HG03469 (cell line): ENCODE data around the gene NR4A1.

Experiments used
- ATAC-seq: cut with Tn5 transposase; IDR thresholded peaks from one replicate; pipeline ENCODE4 v1.9.1; 2021; ENCODE audit warnings: mild to moderate bottlenecking, moderate library complexity, moderate number of reproducible peaks; ENCODE audit not compliant: unreplicated experiment

Gene NR4A1

DNA sequence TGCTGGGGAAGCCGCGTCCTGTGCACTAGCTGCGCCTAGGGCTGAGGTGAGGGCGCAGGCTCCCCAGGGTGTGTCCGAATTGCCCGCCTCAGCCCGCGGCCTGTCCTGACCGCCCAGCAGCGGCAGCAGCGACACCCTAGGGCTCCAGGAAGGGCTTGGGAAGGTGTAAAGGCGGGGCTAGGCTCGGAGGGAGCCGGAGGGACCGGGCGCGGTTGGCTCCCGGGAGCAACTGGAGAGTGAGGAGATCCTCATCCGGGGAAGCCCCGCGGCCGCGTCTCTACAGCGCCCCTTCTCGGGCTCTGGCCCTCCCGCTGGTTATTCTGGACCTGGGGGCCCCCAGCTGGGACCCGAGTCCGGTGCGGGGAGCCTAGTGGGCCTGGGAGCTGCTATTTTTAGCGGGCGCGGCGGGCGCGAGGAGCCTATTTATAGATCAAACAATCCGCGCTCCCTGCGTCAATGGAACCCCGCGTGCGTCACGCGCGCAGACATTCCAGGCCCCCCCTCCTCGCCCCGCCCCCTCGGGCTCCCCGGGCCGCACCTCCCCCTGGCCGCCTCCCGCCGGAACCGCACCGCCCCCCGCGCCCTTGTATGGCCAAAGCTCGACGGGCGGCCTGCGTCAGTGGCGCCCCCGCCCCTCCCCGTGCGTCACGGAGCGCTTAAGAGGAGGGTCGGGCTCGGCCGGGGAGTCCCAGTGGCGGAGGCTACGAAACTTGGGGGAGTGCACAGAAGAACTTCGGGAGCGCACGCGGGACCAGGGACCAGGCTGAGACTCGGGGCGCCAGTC, at the start of gene NR4A1:
Gene NR4A1 (plus strand): TSS at position 685 of the 784 bp plus-strand sequence. CDS start 2,887 bp downstream, outside the sequence.
- peak; percentile 54 for ATAC-seq

DNA sequence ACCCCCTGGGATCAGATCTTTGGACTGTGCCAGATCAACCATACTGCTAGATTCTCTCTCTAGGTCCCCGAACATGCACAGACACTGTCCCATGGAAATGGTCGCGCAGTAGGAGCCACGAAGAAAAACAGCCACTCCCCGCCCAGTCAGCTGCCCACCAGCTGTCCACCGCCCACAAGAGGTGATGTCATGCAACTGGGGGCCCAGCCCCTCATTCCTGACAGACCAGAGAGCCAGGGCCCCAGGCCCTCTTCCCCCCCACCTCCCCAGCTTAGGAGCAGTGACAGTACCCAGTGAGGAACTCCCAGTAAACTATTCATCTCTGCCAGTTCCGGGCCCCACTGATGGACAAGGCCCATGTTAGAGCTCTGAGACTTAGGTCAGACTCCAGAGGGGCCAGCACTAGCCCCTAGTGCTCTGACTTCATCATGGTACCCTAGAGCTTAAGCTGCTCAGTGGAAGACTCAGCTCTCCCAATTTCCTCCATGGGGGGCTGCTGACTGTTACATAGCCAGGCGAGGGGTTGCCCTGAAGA, 48.2 kb upstream of the NR4A1 start:
- ATAC-seq: no peak

DNA sequence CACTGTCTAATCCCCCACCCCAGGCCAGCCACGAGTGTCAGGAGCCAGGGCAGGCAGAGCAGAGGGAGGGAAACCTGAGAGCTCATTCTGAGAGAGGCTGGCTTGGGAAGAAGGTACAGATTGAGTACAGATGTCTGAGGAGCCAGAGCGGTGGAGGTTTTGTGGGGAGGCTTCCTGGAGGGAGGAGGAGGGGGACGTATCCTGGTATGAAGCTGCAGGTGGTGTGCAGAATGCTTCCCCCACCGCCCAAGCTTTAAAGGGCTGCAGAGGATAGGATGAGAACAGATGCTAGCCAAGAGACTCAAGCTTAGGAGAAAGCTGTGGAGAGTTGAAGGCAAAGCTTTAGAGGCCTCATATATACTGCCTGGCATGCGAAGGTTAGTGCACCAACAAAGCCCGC, 47.7 kb upstream of the NR4A1 start:
- no peak for ATAC-seq

DNA sequence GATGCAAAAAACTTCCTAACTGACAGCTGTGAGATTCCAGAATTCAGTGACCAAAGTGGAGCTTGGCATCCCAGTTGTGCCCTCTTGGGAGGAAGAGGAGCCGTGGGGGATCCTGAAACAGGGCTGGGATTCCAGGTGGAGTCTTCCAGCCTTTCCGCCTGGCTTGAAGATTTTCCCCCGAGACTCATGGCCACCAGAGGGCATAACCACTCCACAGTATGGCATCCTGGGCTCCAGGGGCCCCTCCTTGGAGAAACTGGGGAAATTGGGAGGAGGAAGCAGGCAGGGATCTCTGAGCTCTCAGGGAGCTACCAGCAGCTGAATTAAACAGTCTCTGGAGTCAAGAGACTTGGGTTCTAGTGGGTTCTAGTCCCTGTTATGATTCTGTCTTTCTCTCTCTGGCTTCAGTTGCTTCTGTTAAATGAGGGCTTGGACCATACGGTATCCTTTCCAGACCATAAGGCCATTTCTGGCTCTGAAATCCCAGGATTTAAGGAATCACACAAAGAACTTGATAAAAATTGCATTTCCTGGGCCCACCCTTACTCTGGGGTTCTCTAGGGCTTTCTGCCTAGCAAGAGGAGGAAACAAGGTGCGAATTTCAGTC, 47.1 kb upstream of the NR4A1 start:
- no peak for ATAC-seq

DNA sequence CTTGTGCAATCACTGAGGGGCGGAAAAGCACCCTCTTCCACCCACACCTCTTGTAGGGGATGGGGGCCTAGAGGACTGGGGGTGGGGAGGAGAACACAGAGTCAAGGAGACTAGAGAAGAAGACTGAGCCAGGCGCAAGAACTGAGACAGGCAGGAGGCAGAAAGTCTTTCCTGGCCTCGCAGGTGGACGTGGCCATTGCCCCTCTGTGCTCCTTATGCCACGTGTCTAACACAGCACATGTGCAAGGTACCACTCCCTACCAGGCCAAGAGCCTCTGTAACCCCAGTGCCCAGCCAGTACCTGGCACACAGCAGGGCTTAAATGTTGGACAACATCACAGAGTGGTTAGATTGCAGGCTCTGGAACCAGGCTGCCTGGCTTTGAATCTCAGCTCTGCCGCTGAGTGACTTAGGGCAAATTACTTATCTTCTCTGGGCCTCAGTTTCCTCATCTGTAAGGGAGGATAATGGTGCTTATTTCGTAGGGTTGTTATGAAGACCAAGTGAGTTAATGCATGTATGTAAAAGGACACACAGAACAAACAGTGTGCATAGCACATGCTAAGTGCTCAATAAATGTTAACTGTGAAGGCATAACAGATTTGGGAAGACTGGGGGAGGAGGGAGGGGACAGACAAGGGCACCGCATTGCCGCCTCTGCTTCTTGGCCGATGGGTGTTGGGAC, 45.9 kb upstream of the NR4A1 start:
- ATAC-seq: no peak

DNA sequence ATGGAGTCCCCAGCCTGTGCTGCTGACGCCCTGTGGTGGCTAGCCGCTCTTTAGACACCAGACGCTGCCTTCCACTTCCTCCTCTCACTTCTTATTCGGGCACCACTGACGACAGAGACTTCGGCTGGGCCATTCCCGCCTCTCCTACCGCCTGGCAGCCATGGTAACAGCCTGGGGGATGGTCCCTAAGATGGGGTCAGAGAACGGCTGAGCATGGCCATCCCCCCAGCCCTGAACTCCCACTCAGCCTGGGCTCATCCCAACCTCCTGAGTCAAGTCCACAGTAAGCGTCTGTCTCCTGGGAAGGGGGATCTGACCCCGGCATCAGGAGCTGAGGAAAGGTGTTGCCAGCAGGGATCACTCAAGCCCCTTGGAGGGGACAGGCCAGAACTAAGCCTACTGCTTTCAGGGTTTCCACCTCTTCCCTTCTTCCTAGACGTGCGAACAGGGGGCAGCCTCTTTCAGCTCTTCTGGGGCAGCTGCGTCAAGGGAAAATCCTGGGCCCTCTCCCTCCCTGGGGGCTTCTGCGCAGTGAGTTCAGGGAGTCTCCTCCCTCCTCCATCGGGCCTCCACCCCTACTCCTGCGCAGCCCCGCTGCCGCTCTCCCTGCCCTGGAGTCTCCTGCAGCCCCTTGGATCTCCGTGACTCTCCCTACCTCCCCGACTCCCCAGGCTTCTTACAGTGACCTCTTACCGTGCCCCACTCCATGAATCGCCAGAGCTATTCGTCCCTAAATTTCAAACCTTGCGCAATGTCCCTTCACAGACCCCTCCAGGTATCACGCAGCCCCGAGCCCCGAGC, 45.1 kb upstream of the NR4A1 start:
- ATAC-seq: no peak

DNA sequence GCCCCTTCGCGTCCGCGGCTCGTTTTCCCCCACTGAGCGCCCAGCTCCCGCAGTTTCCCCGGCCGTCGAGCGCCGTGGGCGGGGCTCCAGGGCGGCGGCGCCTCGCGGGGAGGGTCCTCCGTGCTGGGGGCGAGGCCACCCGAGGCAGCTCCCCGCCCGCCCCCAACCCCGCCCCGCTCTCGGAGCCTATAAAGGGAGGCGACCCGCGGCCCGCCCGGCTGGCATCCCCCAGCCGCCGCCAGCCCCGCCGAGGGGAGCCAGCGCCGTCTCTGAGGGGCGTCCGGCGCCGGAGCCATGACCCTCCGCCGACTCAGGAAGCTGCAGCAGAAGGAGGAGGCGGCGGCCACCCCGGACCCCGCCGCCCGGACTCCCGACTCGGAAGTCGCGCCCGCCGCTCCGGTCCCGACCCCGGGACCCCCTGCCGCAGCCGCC, 44.5 kb upstream of the NR4A1 start, which contains the start of gene TAMALIN:
Gene TAMALIN (plus strand): TSS at position 221 of the 432 bp plus-strand sequence. CDS start 74 bp downstream, at position 295.
- ATAC-seq: no peak

DNA sequence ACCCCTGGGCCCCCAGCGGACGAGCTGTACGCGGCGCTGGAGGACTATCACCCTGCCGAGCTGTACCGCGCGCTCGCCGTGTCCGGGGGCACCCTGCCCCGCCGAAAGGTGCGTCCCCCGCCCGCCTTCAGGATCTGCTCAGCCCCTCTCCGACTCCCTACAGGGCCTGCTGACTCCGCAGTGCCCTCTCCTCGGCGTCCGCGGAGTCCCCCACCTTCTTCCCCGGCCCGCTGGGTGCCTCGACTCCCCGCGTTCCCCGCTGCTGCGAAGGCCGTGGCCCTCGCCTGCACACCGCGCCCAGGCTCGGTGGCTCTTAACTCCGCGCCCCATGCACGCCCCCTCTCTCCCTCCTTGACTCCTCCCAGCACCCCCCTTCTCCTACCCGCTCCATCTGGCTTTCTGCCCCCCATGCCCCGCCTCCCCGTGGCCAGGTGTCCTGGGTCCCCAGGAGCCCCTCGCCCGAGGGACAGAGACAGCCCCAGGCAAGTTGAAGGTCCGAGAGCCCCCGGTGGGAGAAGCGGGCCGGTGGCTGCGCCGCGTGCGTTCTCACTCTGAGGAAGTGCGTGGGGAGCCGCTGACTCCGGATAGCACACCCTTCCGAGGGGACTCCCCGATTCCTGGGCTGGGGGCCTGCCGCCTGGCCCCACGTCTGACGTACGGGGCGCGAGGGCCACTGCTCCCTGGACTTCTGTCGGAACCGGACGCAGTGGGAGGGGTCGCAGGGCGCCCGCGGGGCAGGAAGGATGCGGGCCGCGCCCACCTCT, 43.9 kb upstream of the NR4A1 start:
- ATAC-seq: no peak

DNA sequence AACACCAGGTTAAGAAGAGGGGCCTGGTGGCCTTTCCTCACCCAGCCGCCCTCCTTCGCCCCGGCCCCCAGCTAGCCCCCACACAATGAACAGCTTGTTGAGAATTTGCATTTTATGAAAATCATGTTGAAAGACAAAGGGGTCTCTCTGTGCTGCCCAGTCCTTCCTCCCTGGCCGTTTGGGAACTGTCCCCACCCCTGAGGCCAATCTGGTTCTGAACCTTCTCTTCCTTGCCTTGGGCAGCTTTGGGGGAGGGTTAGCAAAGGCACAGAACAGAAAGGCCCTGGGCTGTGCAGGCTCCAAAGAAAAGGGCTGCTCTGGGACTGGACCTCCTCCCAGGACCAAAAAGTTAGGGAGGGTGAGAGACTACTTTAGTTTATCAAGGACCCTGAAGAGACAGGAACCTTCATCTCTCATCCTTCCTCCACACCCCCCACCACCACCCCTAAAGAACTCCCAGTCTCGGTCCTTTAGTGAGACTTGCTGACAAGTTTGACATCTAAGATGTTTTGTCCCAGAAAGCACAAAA, 43.2 kb upstream of the NR4A1 start:
- ATAC-seq: no peak

DNA sequence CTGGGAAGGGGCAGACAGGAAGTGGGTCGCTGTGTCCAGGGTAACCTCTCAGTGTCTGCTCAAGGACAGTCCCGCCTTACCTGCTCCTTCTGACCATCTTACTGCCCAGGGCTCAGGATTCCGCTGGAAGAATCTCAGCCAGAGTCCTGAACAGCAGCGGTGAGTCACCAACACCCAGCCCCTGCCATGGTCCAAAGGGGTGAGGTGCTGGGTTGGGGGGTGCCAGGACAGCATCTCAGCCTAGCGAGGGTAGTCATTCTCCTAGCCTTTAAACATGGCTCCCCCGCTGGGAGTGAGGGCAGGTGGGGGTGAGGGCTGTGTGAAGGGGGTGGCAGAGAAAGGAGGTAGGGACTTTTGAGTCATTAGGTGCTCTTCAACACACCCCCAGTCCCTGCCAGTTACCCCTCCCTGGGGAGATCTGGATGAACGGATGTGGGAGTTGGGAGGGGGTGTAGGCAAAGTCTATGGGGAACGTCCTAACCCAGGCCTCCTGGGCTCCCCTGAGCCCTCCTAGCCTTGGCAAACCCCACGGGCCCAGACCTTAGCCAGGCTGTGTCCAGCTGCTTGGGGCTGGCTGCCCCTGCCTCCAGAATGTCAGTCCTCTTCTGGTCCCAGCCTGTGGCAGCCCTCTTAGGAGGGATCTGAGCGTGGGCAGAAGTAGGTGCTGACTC, 42.0 kb upstream of the NR4A1 start:
- ATAC-seq: no peak

DNA sequence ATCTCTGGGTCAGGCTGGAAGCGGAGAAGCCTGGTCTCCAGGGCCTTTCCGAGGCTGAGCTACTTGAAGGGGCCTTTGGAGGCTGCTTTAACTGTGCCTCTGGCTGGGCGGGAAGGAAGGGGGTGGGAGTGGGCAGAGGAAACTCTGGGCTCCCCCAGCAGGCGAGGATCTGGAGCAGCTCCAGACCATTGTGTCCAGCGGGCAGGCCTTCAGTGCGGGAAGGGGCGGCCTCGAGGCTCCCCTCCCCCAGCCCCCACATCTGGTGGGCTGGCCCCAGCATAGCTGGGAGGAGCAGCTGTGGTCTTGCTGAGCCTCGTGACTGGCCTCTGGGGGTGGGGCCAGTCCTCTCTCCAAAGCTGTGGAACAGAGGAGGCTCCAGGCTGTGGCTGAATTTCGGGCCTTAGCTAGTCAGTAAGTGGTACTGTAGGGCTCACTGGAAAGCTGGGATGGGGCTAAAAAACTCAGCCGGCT, 41.1 kb upstream of the NR4A1 start:
- no peak for ATAC-seq

DNA sequence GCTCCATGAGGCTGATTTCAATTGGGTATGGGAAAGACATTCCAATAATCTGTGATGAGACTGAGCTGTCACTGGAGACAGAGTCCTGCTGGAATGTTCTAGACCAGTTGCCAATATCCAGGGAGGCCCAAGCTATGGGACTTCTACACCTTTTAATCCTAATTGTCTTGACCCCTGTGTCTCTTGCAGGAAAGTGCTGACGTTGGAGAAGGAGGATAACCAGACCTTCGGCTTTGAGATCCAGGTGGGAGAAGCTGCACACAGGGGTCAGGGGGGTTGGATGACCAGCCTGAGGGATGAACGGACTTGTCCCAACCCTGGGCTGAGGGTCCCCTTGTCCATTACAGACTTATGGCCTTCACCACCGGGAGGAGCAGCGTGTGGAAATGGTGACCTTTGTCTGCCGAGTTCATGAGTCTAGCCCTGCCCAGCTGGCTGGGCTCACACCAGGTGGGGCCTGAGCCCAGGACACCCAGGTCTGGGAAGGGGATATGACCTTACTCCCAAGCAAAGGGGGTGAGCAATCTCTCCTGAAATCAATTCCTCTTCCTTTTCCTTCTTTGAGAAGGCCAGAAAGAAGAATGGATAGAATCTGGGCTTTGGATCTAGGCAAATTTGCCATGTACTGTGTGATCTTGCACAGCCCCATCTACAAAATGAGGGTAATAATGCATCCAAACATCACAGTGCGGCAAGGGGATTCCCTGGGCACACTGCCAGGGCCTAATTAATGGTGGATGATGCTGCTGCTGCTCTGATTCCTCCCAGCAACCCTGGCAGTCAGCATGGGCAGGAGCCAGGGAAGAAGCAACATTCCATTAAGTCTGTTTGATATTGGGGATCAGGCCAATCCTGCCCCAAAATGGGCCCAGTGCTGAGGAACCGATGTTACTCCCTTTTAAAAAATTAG, 40.3 kb upstream of the NR4A1 start:
- ATAC-seq: no peak

DNA sequence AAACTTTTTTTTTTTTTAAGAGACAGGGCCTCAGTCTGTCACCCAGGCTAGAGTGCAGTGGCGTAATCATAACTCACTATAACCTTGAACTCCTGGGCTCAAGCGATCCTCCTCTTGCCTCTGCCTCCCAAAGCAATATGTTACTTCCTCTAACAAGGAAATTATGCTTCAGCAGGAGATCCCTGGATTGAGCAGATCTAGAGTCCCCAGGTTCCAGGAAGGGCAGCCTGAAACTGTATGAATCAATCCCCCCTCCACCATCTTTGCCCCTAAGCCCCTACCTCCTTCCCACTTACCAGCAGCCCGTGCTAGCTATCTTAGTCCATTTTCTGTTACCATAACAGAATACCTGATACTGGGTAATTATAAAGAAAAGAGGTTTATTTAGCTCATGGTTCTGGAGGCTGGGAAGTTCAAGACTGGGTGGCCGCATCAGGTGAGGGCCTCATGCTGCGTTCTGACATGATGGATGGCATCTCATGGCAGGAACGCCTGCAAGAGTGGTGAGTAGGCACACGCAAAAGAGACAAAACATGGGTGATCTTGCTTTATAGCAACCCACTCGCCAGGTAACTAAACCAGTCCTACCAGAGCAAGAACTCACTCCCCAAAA, 39.5 kb upstream of the NR4A1 start:
- no peak for ATAC-seq

DNA sequence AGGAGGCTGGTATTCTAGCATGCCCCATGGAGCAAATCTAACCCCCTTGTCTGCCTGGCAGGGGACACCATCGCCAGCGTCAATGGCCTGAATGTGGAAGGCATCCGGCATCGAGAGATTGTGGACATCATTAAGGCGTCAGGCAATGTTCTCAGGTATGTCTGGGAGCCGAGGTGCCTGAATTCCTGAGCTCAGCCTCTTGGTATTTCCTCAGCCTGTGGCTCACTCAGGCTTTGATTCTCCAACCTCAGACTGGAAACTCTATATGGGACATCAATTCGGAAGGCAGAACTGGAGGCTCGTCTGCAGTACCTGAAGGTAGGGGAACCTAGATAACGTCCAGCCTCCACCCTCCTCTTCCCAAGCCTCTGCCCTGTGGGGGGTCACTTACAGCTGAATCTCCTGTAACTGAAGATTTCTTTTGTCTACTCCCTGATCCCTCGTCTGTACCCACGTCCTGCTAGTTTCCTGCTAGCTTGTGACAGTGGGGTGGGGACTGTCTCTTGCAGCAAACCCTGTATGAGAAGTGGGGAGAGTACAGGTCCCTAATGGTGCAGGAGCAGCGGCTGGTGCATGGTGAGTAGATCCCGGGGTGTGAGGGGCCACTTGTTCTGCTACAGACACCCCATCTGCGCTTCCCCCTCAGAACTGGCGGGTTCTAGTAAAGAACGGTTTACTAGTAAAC, 37.5 kb upstream of the NR4A1 start:
- no peak for ATAC-seq

DNA sequence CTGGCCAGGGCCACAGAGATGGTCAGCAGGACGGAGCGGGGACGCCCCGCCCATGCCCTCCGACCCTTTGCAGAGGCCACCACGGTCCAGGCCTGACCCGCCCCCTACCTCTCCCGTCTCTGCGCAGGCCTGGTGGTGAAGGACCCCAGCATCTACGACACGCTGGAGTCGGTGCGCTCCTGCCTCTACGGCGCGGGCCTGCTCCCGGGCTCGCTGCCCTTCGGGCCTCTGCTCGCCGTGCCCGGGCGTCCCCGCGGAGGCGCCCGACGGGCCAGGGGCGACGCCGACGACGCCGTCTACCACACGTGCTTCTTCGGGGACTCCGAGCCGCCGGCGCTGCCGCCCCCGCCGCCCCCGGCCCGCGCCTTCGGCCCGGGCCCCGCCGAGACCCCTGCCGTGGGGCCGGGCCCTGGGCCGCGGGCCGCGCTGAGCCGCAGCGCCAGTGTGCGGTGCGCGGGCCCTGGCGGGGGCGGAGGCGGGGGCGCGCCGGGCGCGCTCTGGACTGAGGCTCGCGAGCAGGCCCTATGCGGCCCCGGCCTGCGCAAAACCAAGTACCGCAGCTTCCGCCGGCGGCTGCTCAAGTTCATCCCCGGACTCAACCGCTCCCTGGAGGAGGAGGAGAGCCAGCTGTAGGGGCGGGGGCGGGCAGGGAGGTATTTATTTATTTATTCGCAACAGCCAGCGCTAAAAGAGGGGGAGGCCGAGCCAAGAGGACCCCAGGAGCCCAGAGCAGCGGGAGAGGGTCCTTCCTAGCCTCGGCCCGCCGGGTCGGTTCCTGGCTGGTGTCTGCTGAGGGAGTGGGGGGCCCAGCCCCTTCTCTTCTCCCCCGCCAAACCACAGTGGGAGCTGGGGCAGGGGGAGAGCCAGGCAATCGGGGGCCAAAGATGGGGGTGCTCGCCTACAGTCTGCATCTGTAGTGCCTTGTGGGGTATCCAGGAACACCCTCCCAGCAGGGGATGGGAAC, 36.4 kb upstream of the NR4A1 start:
- ATAC-seq: no peak

DNA sequence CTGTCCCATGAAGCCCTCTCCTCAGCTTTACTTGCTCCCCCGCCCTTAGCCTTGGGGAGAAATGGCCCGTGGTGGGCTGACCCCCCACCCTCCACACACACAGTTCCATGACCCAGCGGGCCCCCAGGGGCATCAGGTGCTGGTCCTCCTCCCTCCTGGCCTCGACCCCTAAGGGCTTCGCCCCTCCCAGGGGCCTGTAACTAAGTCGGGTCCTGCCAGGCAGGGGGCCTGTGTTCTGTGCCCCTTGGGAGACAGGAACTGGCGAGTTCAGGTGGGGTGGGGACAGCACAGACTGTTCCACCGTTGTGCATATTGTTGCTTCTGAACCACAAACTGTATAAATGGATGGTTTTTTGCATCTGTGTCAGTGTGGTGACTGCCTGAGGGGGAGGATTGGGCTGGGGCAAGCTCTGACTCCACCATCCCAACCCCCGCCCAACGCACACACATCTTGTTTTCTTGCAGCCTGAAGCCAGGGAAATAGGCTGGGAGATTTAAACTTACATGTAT, 35.7 kb upstream of the NR4A1 start:
- no peak for ATAC-seq
